IPS-NIHi7 (cell line): ENCODE results near the gene CFAP161.

Experiments
- DNase-seq: peaks from one replicate; pipeline ENCODE4 v3.0.0; 2012; ENCODE audit warnings: mixed read lengths; ENCODE audit errors: extremely low spot score

Gene CFAP161

GRCh38 chr15:81183439-81183775 is 49.3 kb downstream of the CFAP161 start:
- DNase-seq = no peak

GRCh38 chr15:81184188-81184587 is 50.1 kb downstream of the CFAP161 start:
- no peak for DNase-seq

GRCh38 chr15:81185631-81186295 is 51.7 kb downstream of the CFAP161 start:
- no peak for DNase-seq

- no peak for DNase-seq
These were observed 54.3 kb downstream of the CFAP161 start for GRCh38 chr15:81188354-81188753.

- no peak for DNase-seq
These were observed 55.7 kb downstream of the CFAP161 start for GRCh38 chr15:81189583-81190283.

GRCh38 chr15:81190922-81191507 is 56.9 kb downstream of the CFAP161 start:
- no peak for DNase-seq

GRCh38 chr15:81191701-81192100 is 57.6 kb downstream of the CFAP161 start:
- DNase-seq = no peak

GRCh38 chr15:81194723-81195122 is 60.7 kb downstream of the CFAP161 start:
- DNase-seq = no peak

- DNase-seq = no peak
These were observed 61.3 kb downstream of the CFAP161 start for GRCh38 chr15:81195339-81195864.

- no peak for DNase-seq
These were observed 62.6 kb downstream of the CFAP161 start, which contains the start of gene IL16 for GRCh38 chr15:81196576-81197254. TSS of gene IL16 (plus strand) at chr15:81196879. CDS start at chr15:81225400, 28,521 bp downstream.

GRCh38 chr15:81197255-81197630 is 63.2 kb downstream of the CFAP161 start:
- DNase-seq = no peak

- DNase-seq = no peak
These were observed 63.7 kb downstream of the CFAP161 start for GRCh38 chr15:81197688-81198281.
